K562 (cell line): ENCODE data around the gene TPX2. TPM values are rescaled to one million over a fixed set of nuclear protein-coding genes. Genes with fewer than 3 reads are reported as not detected.

Source experiments
- BCOR ChIP-seq: fragments of 450-650 bp; IDR thresholded peaks from 2 replicates; pipeline ENCODE4 v1.6.1; 2016
- FOXA3 ChIP-seq, 2 experiments: fragments of 450-650 bp in 1 of 2; sonication (generic) in 1 of 2; formaldehyde crosslinking; IDR thresholded peaks in 1 of 2; conservative IDR thresholded peaks in 1 of 2; 2 replicates each; pipeline versions ENCODE4 v1.4.0 to v1.8.0; 2020 to 2022; ENCODE audit warnings: mild to moderate bottlenecking in 2 of 2, missing genetic modification reagents in 1 of 2
- KLF6 ChIP-seq: fragments of 250-450 bp; sonication (Bioruptor Pico); IDR thresholded peaks from 2 replicates; pipeline ENCODE4 v1.4.0; 2020; ENCODE audit warnings: mild to moderate bottlenecking, moderate library complexity, borderline replicate concordance
- NUFIP1 ChIP-seq: fragments of 450-650 bp; IDR thresholded peaks from 2 replicates; pipeline ENCODE4 v1.6.1; 2018; ENCODE audit not compliant: partially characterized antibody
- PRMT5 ChIP-seq: sonication (generic); formaldehyde crosslinking; IDR thresholded peaks from 2 replicates; pipeline ENCODE4 v1.5.0; 2020; ENCODE audit warnings: missing genetic modification reagents
- polyA plus RNA-seq, 8 experiments: library from polyadenylated mRNA; depleted of rRNA in 4 of 8; stranded (reverse) in 5 of 8; unstranded in 3 of 8; fragments of >200 nt; fragmentation: Nextera tagmentation in 2 of 8; fragmentation: Illumina TruSeq in 1 of 8; extraction: Ambion mirVana in 2 of 8; extraction: Trizol in 1 of 8; gene quantifications; 2 replicates each; pipeline versions ENCODE4 v1.2.1 to v1.2.3, GENCODE V29; 2011 to 2014; ENCODE audit warnings: inconsistent platforms in 1 of 8, missing spikeins in 1 of 8
- total RNA-seq, 7 experiments: library from RNA; depleted of rRNA in 6 of 7; stranded (reverse); fragments of >200 nt in 6 of 7; fragmentation: Illumina TruSeq in 2 of 7; extraction: Trizol in 2 of 7; gene quantifications; 2 replicates each; pipeline versions ENCODE4 v1.2.1 to v1.2.3, GENCODE V29; 2011 to 2021; ENCODE audit warnings: low replicate concordance in 1 of 7
- TF ChIP-seq, protein P1 (sequence below), 2 experiments: IDR thresholded peaks in 1 of 2; conservative IDR thresholded peaks in 1 of 2; 2 replicates each; pipeline ENCODE4 v1.6.1; 2016; ENCODE audit warnings: low read depth in 2 of 2, mild to moderate bottlenecking in 1 of 2, missing compliant biosample characterization in 1 of 2, missing genetic modification characterization in 1 of 2, moderate library complexity in 1 of 2
- TF ChIP-seq, protein P2 (sequence below): sonication (generic); formaldehyde crosslinking; IDR thresholded peaks from 2 replicates; pipeline ENCODE4 v1.8.1; 2023; ENCODE audit warnings: mild to moderate bottlenecking, missing genetic modification reagents
- TF ChIP-seq, protein P3 (sequence below): fragments of 450-650 bp; IDR thresholded peaks from 2 replicates; pipeline ENCODE4 v1.6.1; 2016; ENCODE audit warnings: antibody characterized with exemption
- TF ChIP-seq, protein P4 (sequence below): fragments of 450-650 bp; IDR thresholded peaks from 2 replicates; pipeline ENCODE4 v1.6.1; 2016; ENCODE audit warnings: mild to moderate bottlenecking, moderate library complexity

TPX2 gene
- total and polyA plus RNA-seq, 9 of the 15 experiments (the other 6 are each of a cell fraction or from before 2014, with no cell fraction given), result 48.0 to 241 (median 133) TPM

DNA sequence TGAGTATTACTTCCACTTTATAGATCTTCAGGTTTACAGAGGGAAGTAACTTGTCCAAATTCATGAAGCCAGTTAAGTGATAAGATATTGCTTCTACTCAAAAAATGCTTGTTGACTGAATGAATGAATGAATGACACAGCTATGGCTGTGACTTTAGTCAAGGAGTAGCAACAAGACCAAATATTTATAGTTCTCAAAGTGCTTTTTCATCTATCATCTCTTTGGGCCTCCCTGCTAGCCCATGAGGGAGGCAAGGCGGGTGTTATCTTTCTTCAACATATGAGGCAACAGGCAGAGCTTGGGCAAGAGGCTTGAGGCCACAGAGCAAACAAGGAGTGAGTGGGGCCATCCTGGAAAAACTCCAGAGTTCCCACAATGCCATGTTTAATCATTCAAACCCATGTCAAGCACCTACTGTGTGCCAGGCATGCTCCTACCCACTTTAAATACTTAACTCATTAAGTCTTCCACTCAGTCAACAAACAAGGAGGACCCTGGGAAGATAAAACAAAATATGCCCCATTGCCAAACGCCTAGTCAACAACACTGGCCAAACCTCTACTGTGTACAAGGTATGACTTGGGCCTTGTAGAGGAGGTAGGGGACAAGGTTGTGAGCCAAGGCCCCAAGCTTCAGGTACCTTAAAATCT lies 32.4 kb upstream of the TPX2 start (continued):
- peak; percentile 83 to 97 for TF ChIP-seq FOXA3 (CRISPR knock-in tag; conservative IDR thresholded peaks at IDR 0.05 in 1 of 2, IDR thresholded peaks at IDR 0.05 in 1 of 2)
- TF ChIP-seq BCOR, result no peak
- TF ChIP-seq NUFIP1, result peak; percentile 30
- TF ChIP-seq, protein P1, sequence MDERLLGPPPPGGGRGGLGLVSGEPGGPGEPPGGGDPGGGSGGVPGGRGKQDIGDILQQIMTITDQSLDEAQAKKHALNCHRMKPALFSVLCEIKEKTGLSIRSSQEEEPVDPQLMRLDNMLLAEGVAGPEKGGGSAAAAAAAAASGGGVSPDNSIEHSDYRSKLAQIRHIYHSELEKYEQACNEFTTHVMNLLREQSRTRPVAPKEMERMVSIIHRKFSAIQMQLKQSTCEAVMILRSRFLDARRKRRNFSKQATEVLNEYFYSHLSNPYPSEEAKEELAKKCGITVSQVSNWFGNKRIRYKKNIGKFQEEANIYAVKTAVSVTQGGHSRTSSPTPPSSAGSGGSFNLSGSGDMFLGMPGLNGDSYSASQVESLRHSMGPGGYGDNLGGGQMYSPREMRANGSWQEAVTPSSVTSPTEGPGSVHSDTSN (CRISPR knock-in tag; IDR thresholded peaks at IDR 0.05; ENCODE audit: low read depth), result no peak
- TF ChIP-seq, protein P1 (tag; conservative IDR thresholded peaks at IDR 0.05; ENCODE audit: low read depth), result peak; percentile 83
- no peak for TF ChIP-seq PRMT5 (CRISPR knock-in tag)
- TF ChIP-seq, protein P2, sequence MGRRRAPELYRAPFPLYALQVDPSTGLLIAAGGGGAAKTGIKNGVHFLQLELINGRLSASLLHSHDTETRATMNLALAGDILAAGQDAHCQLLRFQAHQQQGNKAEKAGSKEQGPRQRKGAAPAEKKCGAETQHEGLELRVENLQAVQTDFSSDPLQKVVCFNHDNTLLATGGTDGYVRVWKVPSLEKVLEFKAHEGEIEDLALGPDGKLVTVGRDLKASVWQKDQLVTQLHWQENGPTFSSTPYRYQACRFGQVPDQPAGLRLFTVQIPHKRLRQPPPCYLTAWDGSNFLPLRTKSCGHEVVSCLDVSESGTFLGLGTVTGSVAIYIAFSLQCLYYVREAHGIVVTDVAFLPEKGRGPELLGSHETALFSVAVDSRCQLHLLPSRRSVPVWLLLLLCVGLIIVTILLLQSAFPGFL (CRISPR knock-in tag), result 0 out of 2 replicates have a peak, but pooled peaks have one; percentile 63
- no peak; the same call in 1 of the 2 replicates for TF ChIP-seq KLF6
- TF ChIP-seq, protein P3, sequence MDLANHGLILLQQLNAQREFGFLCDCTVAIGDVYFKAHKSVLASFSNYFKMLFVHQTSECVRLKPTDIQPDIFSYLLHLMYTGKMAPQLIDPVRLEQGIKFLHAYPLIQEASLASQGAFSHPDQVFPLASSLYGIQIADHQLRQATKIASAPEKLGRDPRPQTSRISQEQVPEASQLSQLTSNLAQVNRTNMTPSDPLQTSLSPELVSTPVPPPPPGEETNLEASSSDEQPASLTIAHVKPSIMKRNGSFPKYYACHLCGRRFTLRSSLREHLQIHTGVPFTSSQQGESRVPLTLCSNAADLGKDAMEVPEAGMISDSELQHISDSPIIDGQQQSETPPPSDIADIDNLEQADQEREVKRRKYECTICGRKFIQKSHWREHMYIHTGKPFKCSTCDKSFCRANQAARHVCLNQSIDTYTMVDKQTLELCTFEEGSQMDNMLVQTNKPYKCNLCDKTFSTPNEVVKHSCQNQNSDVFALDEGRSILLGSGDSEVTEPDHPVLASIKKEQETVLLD, result peak; percentile 58; the same call in 1 of the 2 replicates
- TF ChIP-seq, protein P4, sequence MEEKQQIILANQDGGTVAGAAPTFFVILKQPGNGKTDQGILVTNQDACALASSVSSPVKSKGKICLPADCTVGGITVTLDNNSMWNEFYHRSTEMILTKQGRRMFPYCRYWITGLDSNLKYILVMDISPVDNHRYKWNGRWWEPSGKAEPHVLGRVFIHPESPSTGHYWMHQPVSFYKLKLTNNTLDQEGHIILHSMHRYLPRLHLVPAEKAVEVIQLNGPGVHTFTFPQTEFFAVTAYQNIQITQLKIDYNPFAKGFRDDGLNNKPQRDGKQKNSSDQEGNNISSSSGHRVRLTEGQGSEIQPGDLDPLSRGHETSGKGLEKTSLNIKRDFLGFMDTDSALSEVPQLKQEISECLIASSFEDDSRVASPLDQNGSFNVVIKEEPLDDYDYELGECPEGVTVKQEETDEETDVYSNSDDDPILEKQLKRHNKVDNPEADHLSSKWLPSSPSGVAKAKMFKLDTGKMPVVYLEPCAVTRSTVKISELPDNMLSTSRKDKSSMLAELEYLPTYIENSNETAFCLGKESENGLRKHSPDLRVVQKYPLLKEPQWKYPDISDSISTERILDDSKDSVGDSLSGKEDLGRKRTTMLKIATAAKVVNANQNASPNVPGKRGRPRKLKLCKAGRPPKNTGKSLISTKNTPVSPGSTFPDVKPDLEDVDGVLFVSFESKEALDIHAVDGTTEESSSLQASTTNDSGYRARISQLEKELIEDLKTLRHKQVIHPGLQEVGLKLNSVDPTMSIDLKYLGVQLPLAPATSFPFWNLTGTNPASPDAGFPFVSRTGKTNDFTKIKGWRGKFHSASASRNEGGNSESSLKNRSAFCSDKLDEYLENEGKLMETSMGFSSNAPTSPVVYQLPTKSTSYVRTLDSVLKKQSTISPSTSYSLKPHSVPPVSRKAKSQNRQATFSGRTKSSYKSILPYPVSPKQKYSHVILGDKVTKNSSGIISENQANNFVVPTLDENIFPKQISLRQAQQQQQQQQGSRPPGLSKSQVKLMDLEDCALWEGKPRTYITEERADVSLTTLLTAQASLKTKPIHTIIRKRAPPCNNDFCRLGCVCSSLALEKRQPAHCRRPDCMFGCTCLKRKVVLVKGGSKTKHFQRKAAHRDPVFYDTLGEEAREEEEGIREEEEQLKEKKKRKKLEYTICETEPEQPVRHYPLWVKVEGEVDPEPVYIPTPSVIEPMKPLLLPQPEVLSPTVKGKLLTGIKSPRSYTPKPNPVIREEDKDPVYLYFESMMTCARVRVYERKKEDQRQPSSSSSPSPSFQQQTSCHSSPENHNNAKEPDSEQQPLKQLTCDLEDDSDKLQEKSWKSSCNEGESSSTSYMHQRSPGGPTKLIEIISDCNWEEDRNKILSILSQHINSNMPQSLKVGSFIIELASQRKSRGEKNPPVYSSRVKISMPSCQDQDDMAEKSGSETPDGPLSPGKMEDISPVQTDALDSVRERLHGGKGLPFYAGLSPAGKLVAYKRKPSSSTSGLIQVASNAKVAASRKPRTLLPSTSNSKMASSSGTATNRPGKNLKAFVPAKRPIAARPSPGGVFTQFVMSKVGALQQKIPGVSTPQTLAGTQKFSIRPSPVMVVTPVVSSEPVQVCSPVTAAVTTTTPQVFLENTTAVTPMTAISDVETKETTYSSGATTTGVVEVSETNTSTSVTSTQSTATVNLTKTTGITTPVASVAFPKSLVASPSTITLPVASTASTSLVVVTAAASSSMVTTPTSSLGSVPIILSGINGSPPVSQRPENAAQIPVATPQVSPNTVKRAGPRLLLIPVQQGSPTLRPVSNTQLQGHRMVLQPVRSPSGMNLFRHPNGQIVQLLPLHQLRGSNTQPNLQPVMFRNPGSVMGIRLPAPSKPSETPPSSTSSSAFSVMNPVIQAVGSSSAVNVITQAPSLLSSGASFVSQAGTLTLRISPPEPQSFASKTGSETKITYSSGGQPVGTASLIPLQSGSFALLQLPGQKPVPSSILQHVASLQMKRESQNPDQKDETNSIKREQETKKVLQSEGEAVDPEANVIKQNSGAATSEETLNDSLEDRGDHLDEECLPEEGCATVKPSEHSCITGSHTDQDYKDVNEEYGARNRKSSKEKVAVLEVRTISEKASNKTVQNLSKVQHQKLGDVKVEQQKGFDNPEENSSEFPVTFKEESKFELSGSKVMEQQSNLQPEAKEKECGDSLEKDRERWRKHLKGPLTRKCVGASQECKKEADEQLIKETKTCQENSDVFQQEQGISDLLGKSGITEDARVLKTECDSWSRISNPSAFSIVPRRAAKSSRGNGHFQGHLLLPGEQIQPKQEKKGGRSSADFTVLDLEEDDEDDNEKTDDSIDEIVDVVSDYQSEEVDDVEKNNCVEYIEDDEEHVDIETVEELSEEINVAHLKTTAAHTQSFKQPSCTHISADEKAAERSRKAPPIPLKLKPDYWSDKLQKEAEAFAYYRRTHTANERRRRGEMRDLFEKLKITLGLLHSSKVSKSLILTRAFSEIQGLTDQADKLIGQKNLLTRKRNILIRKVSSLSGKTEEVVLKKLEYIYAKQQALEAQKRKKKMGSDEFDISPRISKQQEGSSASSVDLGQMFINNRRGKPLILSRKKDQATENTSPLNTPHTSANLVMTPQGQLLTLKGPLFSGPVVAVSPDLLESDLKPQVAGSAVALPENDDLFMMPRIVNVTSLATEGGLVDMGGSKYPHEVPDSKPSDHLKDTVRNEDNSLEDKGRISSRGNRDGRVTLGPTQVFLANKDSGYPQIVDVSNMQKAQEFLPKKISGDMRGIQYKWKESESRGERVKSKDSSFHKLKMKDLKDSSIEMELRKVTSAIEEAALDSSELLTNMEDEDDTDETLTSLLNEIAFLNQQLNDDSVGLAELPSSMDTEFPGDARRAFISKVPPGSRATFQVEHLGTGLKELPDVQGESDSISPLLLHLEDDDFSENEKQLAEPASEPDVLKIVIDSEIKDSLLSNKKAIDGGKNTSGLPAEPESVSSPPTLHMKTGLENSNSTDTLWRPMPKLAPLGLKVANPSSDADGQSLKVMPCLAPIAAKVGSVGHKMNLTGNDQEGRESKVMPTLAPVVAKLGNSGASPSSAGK, result peak; percentile 58; the same call in 1 of the 2 replicates
